Measurements from ENCODE around the gene MLLT10. TPM values are rescaled to one million over a fixed set of nuclear protein-coding genes. Genes with fewer than 3 reads are reported as not detected.
A peak's percentile ranks its signal among the peaks of the same experiment; 100 is the strongest.

MLLT10 gene
- total and polyA plus RNA-seq, 2 donors (not counting 3 experiments of a cell fraction or from before 2014, with no cell fraction given), result 35.4 to 54.0 TPM

DNA sequence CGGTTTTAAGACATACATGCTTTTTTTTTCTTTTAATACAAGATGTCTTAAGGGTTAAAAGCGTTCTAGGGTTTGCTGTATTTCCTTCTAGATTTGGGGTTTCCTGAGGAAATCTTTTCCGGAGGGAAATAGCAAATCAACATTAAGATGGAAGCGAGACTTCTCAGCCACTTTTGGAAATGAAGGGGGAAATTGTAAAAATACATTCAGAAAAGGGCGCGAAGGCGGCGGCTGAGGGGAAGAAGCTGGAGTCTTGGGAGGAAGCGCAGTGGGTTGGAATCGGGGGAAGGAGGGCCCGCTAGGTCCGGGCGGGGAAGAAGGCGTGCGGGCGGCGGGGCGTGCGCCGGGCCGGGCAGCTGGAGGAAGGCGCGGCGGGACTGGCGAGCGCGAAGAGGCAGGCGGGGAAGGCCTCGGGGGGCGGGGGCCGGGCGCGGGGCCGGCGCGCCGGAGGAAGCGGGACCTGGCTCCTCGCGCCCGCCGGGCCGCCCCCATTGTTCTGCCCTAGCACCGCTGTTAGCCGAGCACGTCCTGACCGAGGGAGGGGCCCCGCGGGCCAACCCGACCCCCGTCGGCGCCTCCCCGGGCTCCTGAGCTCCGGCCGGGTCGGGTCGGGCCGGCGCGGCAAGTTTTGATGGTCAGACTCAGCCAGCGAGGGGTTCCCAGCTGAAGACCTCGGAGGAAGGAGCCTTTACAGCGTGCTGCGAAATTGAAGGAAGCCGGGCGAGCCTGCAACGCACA is 7.0 kb upstream of the MLLT10 start:
- H3K4me1 ChIP-seq (ENCODE audit: control insufficient read depth, extremely low read depth, insufficient read depth, low read length), result peaks cover 29% of the 10 kb centered on the region
- TSS peak; percentile 93 for BruUV-seq (replicated peaks)
- no peaks in the 10 kb centered on the region for H4K20me1 ChIP-seq (replicated peaks; ENCODE audit: control insufficient read depth, extremely low read depth, insufficient read depth, low read length)
- H3K9me3 ChIP-seq (replicated peaks; ENCODE audit: control insufficient read depth, insufficient read depth, low read length), result no peaks in the 10 kb centered on the region
- H3K4me2 ChIP-seq (ENCODE audit: insufficient read depth, low read length), result peak overlapping the region; percentile 100
- intact Hi-C loops (cut with micrococcal nuclease) (loop anchor here (1.0 to 10.0 kb wide), 9 partner anchors 7 to 798 kb away; partner anchors contain the start of genes BMI1 and MLLT10), dilution Hi-C loops (cut with MboI; ENCODE audit: extremely low pct_ligation_motif_present, low sequenced_read_pairs) (no loop called here)
- H3K36me3 ChIP-seq (ENCODE audit: control insufficient read depth in 2 of 2, extremely low read depth in 1 of 2, insufficient read depth in 2 of 2, low read length in 2 of 2), result no peaks in the 10 kb centered on the region
- DNase-seq (ENCODE audit: low read depth, low spot score) (peak; percentile 78), FAIRE-seq (no peak)
- peak overlapping the region; percentile 99 for H3K9ac ChIP-seq (replicated peaks; ENCODE audit: extremely low read depth, insufficient read depth, low read length)
- H3K79me2 ChIP-seq (ENCODE audit: control insufficient read depth, insufficient read depth, low read length), result no peaks in the 10 kb centered on the region
- POLR2A ChIA-PET, result interaction anchor here (0.9 to 2.2 kb wide), 2 partner anchors 31 to 813 kb away, joined by 4 to 11 read pairs; no protein-coding TSS in a partner anchor
- no peaks in the 10 kb centered on the region for H3K9me1 ChIP-seq (replicated peaks; ENCODE audit: control insufficient read depth, extremely low read depth, insufficient read depth, low read length)
- TF ChIP-seq GATA2 (IDR thresholded peaks at IDR 0.05; ENCODE audit: insufficient read depth, insufficient read length, low read depth, low read length) (peak; percentile 40), POLR2AphosphoS5 (IDR thresholded peaks at IDR 0.05; ENCODE audit: insufficient read depth, low read depth, low read length) (peak; percentile 91), JUN (IDR thresholded peaks at IDR 0.05; ENCODE audit: borderline replicate concordance, insufficient read depth, insufficient read length, low read depth) (no peak)
- H3K27me3 ChIP-seq (ENCODE audit: control insufficient read depth in 2 of 2, insufficient read depth in 2 of 2, low read length in 2 of 2), result no peaks in the 10 kb centered on the region
- CTCF ChIA-PET, result interaction anchor here (0.7 to 3.1 kb wide), 8 partner anchors 8 to 447 kb away, joined by 3 to 38 read pairs (median 5); no protein-coding TSS in a partner anchor
- peak overlapping the region; percentile 97 for H3K27ac ChIP-seq (ENCODE audit: insufficient read depth, low read depth, low read length)
- H2AFZ ChIP-seq (ENCODE audit: low read depth, low read length), result peak overlapping the region; percentile 53
- peak overlapping the region; percentile 48 to 78 (median 73) for H3K4me3 ChIP-seq (replicated peaks in 1 of 3; ENCODE audit: insufficient read depth in 1 of 3, low read depth in 1 of 3, low read length in 3 of 3)

DNA sequence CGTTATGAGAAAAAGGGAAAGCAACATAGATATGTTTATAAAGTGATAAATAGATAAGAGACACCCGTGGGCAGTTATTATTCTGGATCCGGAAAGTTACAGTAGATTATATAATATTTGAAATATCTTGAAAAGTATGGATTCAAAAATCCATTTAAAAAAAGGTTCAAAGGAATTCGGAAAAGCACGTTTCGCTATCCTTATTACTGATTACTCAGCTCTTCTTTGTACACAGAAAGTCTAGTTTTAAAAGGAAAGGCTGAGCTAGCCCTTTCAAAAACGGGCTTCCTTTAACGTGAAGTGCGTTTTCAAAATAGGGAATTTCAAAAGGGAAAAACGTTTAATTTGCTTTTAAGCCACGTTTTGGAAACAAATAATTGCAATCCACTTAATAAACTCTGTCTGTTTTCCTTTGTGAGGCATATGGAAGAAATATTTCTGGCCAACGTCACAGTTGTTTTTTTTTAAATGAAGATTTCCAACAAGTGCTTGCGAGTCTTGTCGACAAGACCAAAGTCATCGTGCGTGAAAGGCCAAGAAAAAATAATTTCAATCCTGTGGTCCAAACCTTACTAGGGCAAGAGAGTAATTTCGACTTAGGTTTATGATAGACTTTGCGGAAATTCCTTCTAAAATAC is 6.3 kb upstream of the MLLT10 start:
- Histone ChIP-seq H3K79me2 (ENCODE audit: control insufficient read depth, insufficient read depth, low read length) (no peaks in the 10 kb centered on the region), H3K4me3 (replicated peaks in 1 of 3; ENCODE audit: insufficient read depth in 1 of 3, low read depth in 1 of 3, low read length in 3 of 3) (peak overlapping the region; percentile 48 to 78 (median 73)), H3K4me1 (ENCODE audit: control insufficient read depth, extremely low read depth, insufficient read depth, low read length) (peaks cover 32% of the 10 kb centered on the region), H3K4me2 (ENCODE audit: insufficient read depth, low read length) (peak overlapping the region; percentile 100), H3K36me3 (ENCODE audit: control insufficient read depth in 2 of 2, extremely low read depth in 1 of 2, insufficient read depth in 2 of 2, low read length in 2 of 2) (no peaks in the 10 kb centered on the region), H3K9ac (replicated peaks; ENCODE audit: extremely low read depth, insufficient read depth, low read length) (peak overlapping the region; percentile 99), H4K20me1 (replicated peaks; ENCODE audit: control insufficient read depth, extremely low read depth, insufficient read depth, low read length) (no peaks in the 10 kb centered on the region), H3K27me3 (ENCODE audit: control insufficient read depth in 2 of 2, insufficient read depth in 2 of 2, low read length in 2 of 2) (no peaks in the 10 kb centered on the region), H3K9me3 (replicated peaks; ENCODE audit: control insufficient read depth, insufficient read depth, low read length) (no peaks in the 10 kb centered on the region), H3K27ac (ENCODE audit: insufficient read depth, low read depth, low read length) (peak overlapping the region; percentile 97), H2AFZ (ENCODE audit: low read depth, low read length) (peak overlapping the region; percentile 53), H3K9me1 (replicated peaks; ENCODE audit: control insufficient read depth, extremely low read depth, insufficient read depth, low read length) (no peaks in the 10 kb centered on the region)
- dilution Hi-C loops (cut with MboI; ENCODE audit: extremely low pct_ligation_motif_present, low sequenced_read_pairs), result no loop called here
- ChIA-PET CTCF (interaction anchor here (1.0 to 3.1 kb wide), 6 partner anchors 9 to 448 kb away, joined by 3 to 38 read pairs (median 8); no protein-coding TSS in a partner anchor), POLR2A (interaction anchor here (0.9 to 1.0 kb wide), 2 partner anchors 9 to 812 kb away, joined by 3 to 4 read pairs; no protein-coding TSS in a partner anchor)
- BruUV-seq (replicated peaks), result no TSS peak
- no peak for FAIRE-seq
- intact Hi-C loops (cut with micrococcal nuclease), result loop anchor here (1.0 to 10.0 kb wide), 8 partner anchors 10 to 797 kb away; partner anchors contain the start of gene BMI1
- DNase-seq (ENCODE audit: low read depth, low spot score), result peak; percentile 73
- no peak for TF ChIP-seq GATA2 (IDR thresholded peaks at IDR 0.05; ENCODE audit: insufficient read depth, insufficient read length, low read depth, low read length)
- TF ChIP-seq POLR2A (IDR thresholded peaks at IDR 0.05; ENCODE audit: low read depth, low read length), result no peak
- TF ChIP-seq EZH2 (IDR thresholded peaks at IDR 0.05; ENCODE audit: borderline replicate concordance, low read depth, low read length, severe bottlenecking), result no peak
- TF ChIP-seq FOS (IDR thresholded peaks at IDR 0.05; ENCODE audit: borderline replicate concordance, insufficient read depth, low read length), result no peak
- no peak for TF ChIP-seq MAX (IDR thresholded peaks at IDR 0.05; ENCODE audit: insufficient read depth, insufficient read length)
- no peak for TF ChIP-seq MYC (IDR thresholded peaks at IDR 0.05; ENCODE audit: low read depth, low read length)
- TF ChIP-seq, protein P1, sequence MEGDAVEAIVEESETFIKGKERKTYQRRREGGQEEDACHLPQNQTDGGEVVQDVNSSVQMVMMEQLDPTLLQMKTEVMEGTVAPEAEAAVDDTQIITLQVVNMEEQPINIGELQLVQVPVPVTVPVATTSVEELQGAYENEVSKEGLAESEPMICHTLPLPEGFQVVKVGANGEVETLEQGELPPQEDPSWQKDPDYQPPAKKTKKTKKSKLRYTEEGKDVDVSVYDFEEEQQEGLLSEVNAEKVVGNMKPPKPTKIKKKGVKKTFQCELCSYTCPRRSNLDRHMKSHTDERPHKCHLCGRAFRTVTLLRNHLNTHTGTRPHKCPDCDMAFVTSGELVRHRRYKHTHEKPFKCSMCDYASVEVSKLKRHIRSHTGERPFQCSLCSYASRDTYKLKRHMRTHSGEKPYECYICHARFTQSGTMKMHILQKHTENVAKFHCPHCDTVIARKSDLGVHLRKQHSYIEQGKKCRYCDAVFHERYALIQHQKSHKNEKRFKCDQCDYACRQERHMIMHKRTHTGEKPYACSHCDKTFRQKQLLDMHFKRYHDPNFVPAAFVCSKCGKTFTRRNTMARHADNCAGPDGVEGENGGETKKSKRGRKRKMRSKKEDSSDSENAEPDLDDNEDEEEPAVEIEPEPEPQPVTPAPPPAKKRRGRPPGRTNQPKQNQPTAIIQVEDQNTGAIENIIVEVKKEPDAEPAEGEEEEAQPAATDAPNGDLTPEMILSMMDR (IDR thresholded peaks at IDR 0.05; ENCODE audit: extremely low read depth in 1 of 2, insufficient read depth in 1 of 2, low read depth in 1 of 2, low read length in 2 of 2), result no peak
- no peak for TF ChIP-seq POLR2AphosphoS5 (IDR thresholded peaks at IDR 0.05; ENCODE audit: insufficient read depth, low read depth, low read length)
- TF ChIP-seq JUN (IDR thresholded peaks at IDR 0.05; ENCODE audit: borderline replicate concordance, insufficient read depth, insufficient read length, low read depth), result no peak

Measured in endothelial cell of umbilical vein (primary cell).